ENCODE results near the gene ACP2. TPM values are rescaled to one million over a fixed set of nuclear protein-coding genes. Genes with fewer than 3 reads are reported as not detected.
A peak's percentile ranks its signal among the peaks of the same experiment; 100 is the strongest.

Gene ACP2
- total and polyA plus RNA-seq, 9 of the 15 experiments (the other 6 are each of a cell fraction or from before 2014, with no cell fraction given) = 1.9 to 20.0 (median 11.6) TPM

DNA sequence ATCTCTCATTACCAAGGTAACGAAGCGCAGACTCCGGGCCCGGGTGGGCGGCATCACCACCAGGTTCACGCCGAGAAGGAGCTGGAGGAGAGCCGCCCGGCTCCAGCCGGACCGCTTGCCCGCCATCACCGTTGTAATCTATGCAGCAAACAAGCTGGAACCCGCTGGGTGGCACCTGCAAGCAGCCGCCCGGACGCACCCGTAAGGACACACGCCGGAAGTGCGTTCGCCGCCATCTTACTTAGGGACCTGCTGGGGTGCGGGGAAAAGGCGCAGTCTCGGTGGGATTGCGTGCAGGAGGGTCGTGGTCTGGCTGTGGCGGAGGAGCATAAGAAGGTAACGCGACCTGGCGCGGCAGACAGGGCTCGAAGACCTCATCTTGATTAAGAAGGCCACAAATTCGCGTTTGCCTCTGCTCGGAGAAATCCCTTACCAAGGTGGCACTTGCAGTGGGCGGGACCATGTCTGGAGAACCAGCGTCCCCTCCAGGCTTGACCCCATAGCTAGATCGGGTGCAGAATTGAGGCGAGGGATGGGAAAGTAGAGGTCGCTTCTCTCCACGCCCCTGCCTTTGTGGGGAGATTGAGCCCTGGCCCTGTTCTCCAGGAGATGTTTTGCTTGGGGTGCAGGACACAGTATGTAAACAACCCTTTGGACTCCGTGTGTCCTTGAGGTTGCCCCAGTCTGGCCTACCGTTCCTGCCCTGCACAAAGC is at the start of gene ACP2 (continued):
- TF ChIP-seq, protein P1, sequence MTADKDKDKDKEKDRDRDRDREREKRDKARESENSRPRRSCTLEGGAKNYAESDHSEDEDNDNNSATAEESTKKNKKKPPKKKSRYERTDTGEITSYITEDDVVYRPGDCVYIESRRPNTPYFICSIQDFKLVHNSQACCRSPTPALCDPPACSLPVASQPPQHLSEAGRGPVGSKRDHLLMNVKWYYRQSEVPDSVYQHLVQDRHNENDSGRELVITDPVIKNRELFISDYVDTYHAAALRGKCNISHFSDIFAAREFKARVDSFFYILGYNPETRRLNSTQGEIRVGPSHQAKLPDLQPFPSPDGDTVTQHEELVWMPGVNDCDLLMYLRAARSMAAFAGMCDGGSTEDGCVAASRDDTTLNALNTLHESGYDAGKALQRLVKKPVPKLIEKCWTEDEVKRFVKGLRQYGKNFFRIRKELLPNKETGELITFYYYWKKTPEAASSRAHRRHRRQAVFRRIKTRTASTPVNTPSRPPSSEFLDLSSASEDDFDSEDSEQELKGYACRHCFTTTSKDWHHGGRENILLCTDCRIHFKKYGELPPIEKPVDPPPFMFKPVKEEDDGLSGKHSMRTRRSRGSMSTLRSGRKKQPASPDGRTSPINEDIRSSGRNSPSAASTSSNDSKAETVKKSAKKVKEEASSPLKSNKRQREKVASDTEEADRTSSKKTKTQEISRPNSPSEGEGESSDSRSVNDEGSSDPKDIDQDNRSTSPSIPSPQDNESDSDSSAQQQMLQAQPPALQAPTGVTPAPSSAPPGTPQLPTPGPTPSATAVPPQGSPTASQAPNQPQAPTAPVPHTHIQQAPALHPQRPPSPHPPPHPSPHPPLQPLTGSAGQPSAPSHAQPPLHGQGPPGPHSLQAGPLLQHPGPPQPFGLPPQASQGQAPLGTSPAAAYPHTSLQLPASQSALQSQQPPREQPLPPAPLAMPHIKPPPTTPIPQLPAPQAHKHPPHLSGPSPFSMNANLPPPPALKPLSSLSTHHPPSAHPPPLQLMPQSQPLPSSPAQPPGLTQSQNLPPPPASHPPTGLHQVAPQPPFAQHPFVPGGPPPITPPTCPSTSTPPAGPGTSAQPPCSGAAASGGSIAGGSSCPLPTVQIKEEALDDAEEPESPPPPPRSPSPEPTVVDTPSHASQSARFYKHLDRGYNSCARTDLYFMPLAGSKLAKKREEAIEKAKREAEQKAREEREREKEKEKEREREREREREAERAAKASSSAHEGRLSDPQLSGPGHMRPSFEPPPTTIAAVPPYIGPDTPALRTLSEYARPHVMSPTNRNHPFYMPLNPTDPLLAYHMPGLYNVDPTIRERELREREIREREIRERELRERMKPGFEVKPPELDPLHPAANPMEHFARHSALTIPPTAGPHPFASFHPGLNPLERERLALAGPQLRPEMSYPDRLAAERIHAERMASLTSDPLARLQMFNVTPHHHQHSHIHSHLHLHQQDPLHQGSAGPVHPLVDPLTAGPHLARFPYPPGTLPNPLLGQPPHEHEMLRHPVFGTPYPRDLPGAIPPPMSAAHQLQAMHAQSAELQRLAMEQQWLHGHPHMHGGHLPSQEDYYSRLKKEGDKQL (CRISPR knock-in tag; IDR thresholded peaks at IDR 0.05; ENCODE audit: borderline replicate concordance) = no peak
- no peak for TF ChIP-seq STAT5B (CRISPR knock-in tag; IDR thresholded peaks at IDR 0.05)
- peak; percentile 33; the same call in 1 of the 2 replicates for TF ChIP-seq FOXM1 (IDR thresholded peaks at IDR 0.05; ENCODE audit: low read depth)
- TF ChIP-seq FOXM1 (CRISPR knock-in tag; IDR thresholded peaks at IDR 0.05; ENCODE audit: low read depth) = peak; percentile 40; the same call in 1 of the 2 replicates
- TF ChIP-seq, protein P2, sequence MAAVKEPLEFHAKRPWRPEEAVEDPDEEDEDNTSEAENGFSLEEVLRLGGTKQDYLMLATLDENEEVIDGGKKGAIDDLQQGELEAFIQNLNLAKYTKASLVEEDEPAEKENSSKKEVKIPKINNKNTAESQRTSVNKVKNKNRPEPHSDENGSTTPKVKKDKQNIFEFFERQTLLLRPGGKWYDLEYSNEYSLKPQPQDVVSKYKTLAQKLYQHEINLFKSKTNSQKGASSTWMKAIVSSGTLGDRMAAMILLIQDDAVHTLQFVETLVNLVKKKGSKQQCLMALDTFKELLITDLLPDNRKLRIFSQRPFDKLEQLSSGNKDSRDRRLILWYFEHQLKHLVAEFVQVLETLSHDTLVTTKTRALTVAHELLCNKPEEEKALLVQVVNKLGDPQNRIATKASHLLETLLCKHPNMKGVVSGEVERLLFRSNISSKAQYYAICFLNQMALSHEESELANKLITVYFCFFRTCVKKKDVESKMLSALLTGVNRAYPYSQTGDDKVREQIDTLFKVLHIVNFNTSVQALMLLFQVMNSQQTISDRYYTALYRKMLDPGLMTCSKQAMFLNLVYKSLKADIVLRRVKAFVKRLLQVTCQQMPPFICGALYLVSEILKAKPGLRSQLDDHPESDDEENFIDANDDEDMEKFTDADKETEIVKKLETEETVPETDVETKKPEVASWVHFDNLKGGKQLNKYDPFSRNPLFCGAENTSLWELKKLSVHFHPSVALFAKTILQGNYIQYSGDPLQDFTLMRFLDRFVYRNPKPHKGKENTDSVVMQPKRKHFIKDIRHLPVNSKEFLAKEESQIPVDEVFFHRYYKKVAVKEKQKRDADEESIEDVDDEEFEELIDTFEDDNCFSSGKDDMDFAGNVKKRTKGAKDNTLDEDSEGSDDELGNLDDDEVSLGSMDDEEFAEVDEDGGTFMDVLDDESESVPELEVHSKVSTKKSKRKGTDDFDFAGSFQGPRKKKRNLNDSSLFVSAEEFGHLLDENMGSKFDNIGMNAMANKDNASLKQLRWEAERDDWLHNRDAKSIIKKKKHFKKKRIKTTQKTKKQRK (IDR thresholded peaks at IDR 0.05; ENCODE audit: borderline replicate concordance, low read depth, low read length) = no peak
- TF ChIP-seq TOE1 (IDR thresholded peaks at IDR 0.05; ENCODE audit: borderline replicate concordance) = peak; percentile 90
- TF ChIP-seq TOE1 (CRISPR knock-in tag; IDR thresholded peaks at IDR 0.05; ENCODE audit: borderline replicate concordance, low read depth) = 0 out of 2 replicates have a peak, but pooled peaks have one; percentile 13
- no peak for TF ChIP-seq CREBBP (IDR thresholded peaks at IDR 0.05; ENCODE audit: low read depth, low read length)
- TF ChIP-seq ZNF717 (CRISPR knock-in tag; IDR thresholded peaks at IDR 0.05) = no peak
- peak in 1 of 2 experiments; percentile 90; a peak in 2 of 4 replicates for TF ChIP-seq HDAC1 (IDR thresholded peaks at IDR 0.05)
- TF ChIP-seq NFE2 (IDR thresholded peaks at IDR 0.05; ENCODE audit: low read depth) = no peak; the same call in 1 of the 2 replicates
- TF ChIP-seq ZNF121 (CRISPR knock-in tag; conservative IDR thresholded peaks at IDR 0.05) = no peak
- TF ChIP-seq SP1 (CRISPR knock-in tag; IDR thresholded peaks at IDR 0.05) = peak; percentile 98
- TF ChIP-seq PTRF (tag; IDR thresholded peaks at IDR 0.05) = no peak
- TF ChIP-seq ZNF695 (CRISPR knock-in tag; IDR thresholded peaks at IDR 0.05) = no peak
- no peak for TF ChIP-seq MCM5 (IDR thresholded peaks at IDR 0.05; ENCODE audit: low read depth)
- TF ChIP-seq ZNF253 (CRISPR knock-in tag; conservative IDR thresholded peaks at IDR 0.05) = no peak
- TF ChIP-seq NELFE (IDR thresholded peaks at IDR 0.05; ENCODE audit: insufficient read depth, insufficient read length) = no peak
- TF ChIP-seq NFXL1 (CRISPR knock-in tag; IDR thresholded peaks at IDR 0.05) = no peak
- no peak for TF ChIP-seq CHD4 (IDR thresholded peaks at IDR 0.05; ENCODE audit: insufficient read depth, insufficient replicate concordance, low read depth, low read length, poor library complexity, severe bottlenecking)

All from K562 (cell line).